ENCODE data around the gene ZFYVE27.

Gene ZFYVE27

GRCh38 chr10:97729014-97729413 lies 7.9 kb upstream of the ZFYVE27 start:
- no peak overlapping the region for H3K27ac ChIP-seq
- no peak for TF ChIP-seq ZFX (IDR thresholded peaks at IDR 0.05)
- TF ChIP-seq CTCF (conservative IDR thresholded peaks at IDR 0.05), result no peak

- no peak overlapping the region for H3K27ac ChIP-seq
- peak; percentile 90 for TF ChIP-seq CTCF (conservative IDR thresholded peaks at IDR 0.05)
- no peak for TF ChIP-seq ZFX (IDR thresholded peaks at IDR 0.05)
Observed at GRCh38 chr10:97731346-97732051, 5.4 kb upstream of the ZFYVE27 start.

GRCh38 chr10:97732052-97732359 lies 4.9 kb upstream of the ZFYVE27 start:
- TF ChIP-seq ZFX (IDR thresholded peaks at IDR 0.05), result no peak
- TF ChIP-seq CTCF (conservative IDR thresholded peaks at IDR 0.05), result peak; percentile 65
- H3K27ac ChIP-seq, result no peak overlapping the region

- no peak for TF ChIP-seq CTCF (conservative IDR thresholded peaks at IDR 0.05)
- no peak for TF ChIP-seq ZFX (IDR thresholded peaks at IDR 0.05)
- H3K27ac ChIP-seq, result no peak overlapping the region
Observed at GRCh38 chr10:97733256-97733655, 3.7 kb upstream of the ZFYVE27 start.

- no peak overlapping the region for H3K27ac ChIP-seq
- no peak for TF ChIP-seq ZFX (IDR thresholded peaks at IDR 0.05)
- no peak for TF ChIP-seq CTCF (conservative IDR thresholded peaks at IDR 0.05)
Observed at GRCh38 chr10:97734021-97734420, 2.9 kb upstream of the ZFYVE27 start.

- peak overlapping the region; percentile 83 for H3K27ac ChIP-seq
- TF ChIP-seq ZFX (IDR thresholded peaks at IDR 0.05) (no peak), CTCF (conservative IDR thresholded peaks at IDR 0.05) (no peak)
Observed at GRCh38 chr10:97736403-97736901, 476 bp upstream of the ZFYVE27 start.

- peak overlapping the region; percentile 83 for H3K27ac ChIP-seq
- TF ChIP-seq CTCF (conservative IDR thresholded peaks at IDR 0.05) (no peak), ZFX (IDR thresholded peaks at IDR 0.05) (no peak)
Observed at GRCh38 chr10:97737770-97738265, 890 bp downstream of the ZFYVE27 start.
